Nucleus accumbens (tissue), 56 donors: ENCODE data around the gene ZNF613.

ENCODE experiments used
- DNase-seq, 56 donors: peaks; one replicate each; lab custom pipeline; 2025; lab: John Stamatoyannopoulos, UW

Gene ZNF613

GRCh38 chr19:51994048-51994644, 66.9 kb downstream of the ZNF613 start:
- no peak for DNase-seq
